NCI-H82 treated with DMSO at 0.1 percent for 48 hours (cell line): ENCODE measurements around the gene FBXO21.

Source experiments
- DNase-seq: peaks from one replicate; lab custom pipeline; 2025; ENCODE audit not compliant: unreplicated experiment; lab: John Stamatoyannopoulos, UW

The FBXO21 gene

GRCh38 chr12:117167769-117168168 lies 22.5 kb downstream of the FBXO21 start:
- DNase-seq, result no peak

DNA sequence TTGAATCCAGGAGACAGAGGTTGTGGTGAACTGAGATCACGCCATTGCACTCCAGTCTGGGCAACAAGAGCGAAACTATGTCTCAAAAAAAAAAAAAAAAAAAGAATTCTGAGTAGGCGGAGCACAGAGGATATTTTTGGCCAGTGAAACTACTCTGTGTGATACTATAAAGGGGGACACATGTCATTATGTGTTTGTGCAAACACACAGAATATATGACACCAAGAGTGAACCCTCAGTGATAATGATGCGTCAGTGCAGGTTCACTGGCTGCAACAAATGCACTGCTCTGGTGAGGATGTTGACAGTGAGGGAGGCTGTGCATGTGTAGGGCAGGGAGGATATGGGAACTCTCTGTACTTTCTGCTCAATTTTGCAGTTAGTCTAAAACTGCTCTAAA lies 24.2 kb downstream of the FBXO21 start:
- no peak for DNase-seq

- DNase-seq, result no peak
Measured at GRCh38 chr12:117165342-117165741, 24.9 kb downstream of the FBXO21 start.

GRCh38 chr12:117162633-117163032 lies 27.6 kb downstream of the FBXO21 start:
- DNase-seq, result no peak

DNA sequence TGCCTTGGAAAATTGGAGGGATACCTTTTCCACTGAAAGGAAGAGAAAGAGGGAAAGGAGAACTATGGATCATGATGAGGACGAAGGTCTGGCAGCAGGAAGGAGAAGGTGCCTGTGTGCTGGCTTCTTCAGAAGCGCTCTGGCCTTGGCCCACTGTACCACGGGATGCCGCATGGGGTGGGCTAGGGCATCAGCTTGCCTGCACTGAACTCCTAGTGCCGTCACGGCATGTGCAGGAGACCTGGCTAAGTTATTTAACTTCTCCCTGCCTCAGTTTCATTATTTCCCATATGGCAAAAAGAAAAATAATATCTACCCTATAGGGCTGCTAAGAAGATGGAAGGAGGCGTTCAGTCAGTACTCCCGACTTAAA lies 28.1 kb downstream of the FBXO21 start:
- no peak for DNase-seq

DNA sequence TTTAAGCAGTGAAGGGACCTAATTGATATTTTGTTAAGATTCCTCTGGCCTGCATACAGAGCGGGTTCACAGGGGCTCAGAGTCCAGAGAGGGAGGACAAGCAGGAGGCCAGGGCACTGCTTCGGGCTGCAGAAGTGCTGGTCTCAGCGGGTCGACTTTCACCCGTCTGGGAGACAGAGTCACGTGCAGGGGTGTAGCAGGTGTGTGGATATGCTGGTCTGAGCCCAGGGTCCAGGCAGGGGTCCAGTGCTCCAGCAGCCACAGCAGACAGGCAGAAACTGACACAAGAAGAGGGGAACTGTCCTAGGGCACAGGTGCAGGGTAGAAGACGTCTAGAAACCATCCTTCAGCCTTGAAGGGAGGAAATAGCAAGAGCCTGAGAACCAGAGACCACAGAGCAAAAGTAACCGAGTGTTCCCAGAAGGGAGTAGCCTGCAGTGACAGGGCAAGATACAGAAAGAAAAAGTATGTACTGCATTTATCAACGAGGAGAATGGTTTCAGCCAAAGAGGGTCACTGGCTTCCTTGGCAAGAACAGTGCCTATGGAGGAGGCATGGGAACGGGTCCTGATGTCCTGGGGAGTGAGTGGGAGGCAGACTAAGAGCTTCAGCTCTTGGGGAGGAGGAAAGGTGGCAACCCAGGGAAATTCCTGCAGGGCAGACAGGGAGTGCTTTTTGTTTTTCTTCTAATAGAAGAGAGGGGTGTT lies 28.7 kb downstream of the FBXO21 start:
- no peak for DNase-seq

DNA sequence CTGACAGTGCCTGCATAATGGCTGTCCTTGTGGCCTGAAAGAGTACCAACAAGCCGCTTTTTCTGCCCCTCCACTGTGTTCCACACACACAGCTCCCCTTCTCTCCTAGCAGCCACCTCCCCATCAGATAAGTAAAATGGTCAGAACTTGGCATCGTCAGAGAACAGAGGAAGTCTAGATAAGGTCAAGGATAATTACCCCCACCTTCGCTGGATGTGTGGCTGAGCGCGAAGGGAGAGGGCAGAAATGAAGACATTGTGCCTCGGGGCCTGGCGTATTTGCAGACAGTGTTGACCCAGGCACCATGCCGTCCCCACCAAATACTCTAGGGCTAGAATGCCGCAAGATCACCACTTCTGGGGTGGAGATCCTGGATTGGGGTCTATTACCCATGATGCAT lies 30.6 kb downstream of the FBXO21 start:
- DNase-seq, result no peak

- DNase-seq, result no peak
Measured at GRCh38 chr12:117158911-117159553, 31.2 kb downstream of the FBXO21 start.

GRCh38 chr12:117158096-117158495 lies 32.2 kb downstream of the FBXO21 start:
- no peak for DNase-seq

DNA sequence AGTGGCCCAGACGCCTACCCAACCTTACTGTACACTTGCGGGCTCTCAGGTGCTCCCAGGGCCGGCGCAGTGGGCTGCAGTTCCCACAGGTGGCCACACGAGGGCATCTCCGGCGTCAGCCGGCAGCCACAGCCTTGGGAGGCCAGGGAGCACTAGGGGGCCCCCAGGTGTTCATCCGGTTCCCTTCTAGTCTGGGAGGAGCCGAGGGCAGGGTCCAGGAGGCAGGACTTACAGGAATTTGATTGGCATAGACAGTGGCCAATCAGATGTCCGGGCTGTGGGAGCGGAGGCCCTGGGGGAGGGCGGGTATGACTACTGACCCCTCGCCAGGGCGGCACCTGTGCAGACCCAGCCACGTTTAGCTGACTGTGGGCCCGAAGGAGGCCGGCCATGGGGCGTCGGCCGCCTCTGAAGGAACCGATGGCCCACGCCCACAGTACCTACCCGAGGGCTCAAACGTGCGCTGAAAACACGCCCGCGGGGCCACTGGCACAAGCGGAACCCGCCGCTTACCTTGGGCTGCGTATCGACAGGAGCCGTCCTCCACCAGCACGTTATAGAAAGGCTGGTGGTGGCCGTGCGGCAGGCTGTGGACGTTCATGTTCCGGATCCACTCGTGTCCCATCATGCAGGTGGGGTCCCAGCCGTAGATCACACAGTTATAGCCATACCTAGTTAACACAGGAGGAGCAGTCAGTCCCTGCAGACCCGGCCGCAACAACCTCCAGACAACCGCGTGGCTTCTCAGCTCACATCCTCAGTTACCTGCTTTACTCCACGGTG lies 34.8 kb downstream of the FBXO21 start:
- DNase-seq, result peak; percentile 63

DNA sequence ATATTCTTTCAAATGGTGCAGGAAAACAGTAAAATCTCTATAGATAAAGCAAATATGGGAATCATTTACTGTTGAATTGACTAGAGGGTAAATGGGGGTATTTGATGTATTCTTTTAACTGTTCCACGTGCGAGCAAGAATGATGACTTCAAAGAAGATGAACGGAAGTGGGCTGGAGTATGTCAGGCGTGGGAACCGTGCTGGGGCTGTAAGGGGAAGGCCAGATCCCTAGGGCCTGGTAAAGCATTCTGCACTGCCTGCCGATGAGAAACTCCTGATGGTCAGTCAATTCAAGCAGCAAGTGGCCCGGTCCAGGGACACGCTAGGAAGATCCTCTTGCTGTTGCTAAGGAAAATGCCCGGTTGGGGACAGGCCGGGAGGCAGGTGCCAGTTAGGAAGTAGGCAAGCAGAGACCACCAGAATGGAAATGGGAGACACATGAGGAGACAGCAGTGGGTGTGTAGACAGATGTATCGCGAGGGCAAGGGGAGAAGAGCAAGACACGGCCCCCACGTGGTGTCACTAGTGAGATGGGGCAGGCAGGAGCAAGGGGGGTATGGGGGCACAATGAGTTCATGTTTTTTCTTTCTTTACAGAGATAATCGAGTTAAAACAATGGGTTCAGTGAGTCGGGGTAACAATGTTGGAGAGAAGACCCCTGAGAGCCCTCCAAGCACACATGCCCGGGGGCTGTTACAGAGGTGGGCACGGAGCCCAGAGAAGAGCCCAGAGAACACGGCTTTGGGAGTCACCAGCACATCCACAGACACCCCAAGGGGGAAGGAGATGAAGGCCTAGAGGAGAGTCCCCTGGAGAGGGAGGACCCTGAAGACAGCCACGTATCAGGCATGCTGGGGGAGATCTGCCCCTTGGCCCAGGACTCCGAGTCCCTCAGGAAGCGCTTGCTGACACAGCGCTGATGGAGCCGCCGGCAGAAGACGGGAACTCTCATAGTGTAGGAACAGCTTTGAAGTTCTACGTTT lies 37.2 kb downstream of the FBXO21 start:
- no peak for DNase-seq

- no peak for DNase-seq
Measured at GRCh38 chr12:117151403-117152031, 38.8 kb downstream of the FBXO21 start.

- DNase-seq, result no peak
Measured at GRCh38 chr12:117149431-117149830, 40.8 kb downstream of the FBXO21 start.

DNA sequence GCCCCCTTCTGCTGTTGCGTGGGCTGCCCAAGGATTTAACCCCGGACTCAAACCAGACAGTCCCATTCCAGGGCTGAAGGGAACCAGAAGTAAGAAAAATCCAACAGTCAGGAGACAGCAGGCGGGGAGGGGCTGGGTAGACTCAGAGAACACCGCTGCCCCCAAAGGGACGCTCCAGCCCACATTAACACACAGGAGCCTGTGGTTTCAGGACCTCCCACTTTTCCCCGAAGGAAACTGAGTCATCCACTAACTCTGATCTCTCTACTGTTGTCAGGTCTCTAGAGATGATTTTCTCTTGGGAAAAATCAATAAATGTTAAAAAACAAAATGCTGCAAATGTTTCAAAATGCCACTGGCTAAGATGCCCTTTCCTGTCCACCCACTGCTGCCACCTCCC lies 41.6 kb downstream of the FBXO21 start:
- no peak for DNase-seq

- no peak for DNase-seq
Measured at GRCh38 chr12:117147639-117148038, 42.6 kb downstream of the FBXO21 start.

- no peak for DNase-seq
Measured at GRCh38 chr12:117145597-117146154, 44.6 kb downstream of the FBXO21 start.

DNA sequence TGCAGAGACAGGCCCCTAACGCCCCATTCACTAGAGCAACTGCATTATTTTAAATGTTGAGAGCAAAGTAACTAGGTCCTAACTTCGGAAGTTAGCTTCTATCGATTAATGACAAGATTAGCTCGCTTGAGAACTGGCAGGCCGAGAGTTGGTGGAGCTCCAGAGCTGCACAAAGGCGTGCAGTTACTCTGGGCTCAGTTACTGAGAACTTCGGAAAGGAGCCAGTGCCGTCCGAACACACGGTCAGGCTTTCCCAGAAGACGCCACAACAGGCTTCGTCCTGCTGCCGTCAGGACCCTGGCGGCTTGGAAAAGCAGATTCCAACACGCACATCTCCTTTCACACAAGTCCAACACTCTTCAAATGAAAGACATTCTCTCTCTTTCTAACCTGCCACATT lies 45.7 kb downstream of the FBXO21 start:
- no peak for DNase-seq

GRCh38 chr12:117143008-117143532 lies 47.2 kb downstream of the FBXO21 start:
- DNase-seq, result peak; percentile 18

DNA sequence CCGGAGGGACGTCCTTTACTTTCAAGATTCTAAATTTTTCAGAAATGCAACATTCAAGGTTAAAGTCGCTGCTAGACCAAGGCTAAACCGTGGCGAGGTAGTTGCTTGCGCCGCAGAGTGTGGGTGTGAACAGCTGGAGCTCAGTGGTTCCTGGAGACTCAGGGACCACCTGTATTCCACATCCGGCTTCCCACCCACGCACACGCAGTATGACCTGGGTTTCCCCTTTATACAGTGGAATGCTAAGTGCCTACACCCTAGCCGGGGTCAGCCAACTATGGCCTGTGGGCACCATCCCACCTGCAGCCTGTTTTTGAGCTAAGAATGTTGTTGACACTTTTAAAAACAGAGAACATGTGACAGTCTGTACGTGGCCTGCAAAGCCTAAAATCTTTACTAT lies 48.2 kb downstream of the FBXO21 start:
- DNase-seq, result no peak
